Adrenal gland (tissue), 5 donors: ENCODE data around the gene DCTN2.

ENCODE experiments used
- POLR2A ChIP-seq, 2 donors: fragments of 450-650 bp; IDR thresholded peaks; one replicate each; pipeline ENCODE4 v1.6.1; 2017; ENCODE audit warnings: antibody characterized with exemption in 2 of 2, mild to moderate bottlenecking in 2 of 2, moderate library complexity in 1 of 2
- TF ChIP-seq, protein P1 (sequence below), 6 experiments: fragments of 450-650 bp in 4 of 6; fragments of 200-600 bp in 2 of 6; sonication (generic) in 1 of 6; IDR thresholded peaks; 1 replicate in 5 of 6; 2 replicates in 1 of 6; pipeline versions ENCODE4 v1.5.1 to v1.8.0; 2016 to 2021; ENCODE audit warnings: antibody characterized with exemption in 6 of 6, mild to moderate bottlenecking in 2 of 6, moderate library complexity in 1 of 6
- donor health status: DM: no; HTN: no; CAD: no.

DNA sequence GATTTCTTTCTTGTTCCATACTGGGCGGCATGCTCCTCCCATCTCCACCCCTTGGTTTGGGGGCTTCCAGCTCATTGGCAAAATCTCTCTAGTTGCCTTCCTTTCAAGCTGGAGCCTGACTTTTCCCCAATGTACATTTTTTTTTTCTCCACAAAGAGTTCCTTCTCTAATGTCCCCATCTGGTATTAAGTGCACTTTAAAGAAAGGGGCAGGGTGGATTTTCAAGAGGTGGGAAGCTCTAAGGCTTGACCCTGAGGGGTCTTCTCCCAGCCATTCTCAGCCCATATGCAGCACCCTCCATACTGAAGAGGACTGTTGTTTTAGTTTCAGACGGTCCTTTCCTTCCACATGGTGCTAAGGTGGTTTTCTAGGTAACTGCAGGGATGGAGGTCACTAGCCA is 38.2 kb upstream of the DCTN2 start:
- TF ChIP-seq, protein P1, sequence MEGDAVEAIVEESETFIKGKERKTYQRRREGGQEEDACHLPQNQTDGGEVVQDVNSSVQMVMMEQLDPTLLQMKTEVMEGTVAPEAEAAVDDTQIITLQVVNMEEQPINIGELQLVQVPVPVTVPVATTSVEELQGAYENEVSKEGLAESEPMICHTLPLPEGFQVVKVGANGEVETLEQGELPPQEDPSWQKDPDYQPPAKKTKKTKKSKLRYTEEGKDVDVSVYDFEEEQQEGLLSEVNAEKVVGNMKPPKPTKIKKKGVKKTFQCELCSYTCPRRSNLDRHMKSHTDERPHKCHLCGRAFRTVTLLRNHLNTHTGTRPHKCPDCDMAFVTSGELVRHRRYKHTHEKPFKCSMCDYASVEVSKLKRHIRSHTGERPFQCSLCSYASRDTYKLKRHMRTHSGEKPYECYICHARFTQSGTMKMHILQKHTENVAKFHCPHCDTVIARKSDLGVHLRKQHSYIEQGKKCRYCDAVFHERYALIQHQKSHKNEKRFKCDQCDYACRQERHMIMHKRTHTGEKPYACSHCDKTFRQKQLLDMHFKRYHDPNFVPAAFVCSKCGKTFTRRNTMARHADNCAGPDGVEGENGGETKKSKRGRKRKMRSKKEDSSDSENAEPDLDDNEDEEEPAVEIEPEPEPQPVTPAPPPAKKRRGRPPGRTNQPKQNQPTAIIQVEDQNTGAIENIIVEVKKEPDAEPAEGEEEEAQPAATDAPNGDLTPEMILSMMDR (IDR thresholded peaks at IDR 0.05), result no peak
- no peak for TF ChIP-seq POLR2A (IDR thresholded peaks at IDR 0.05)
